GM23338 (cell line): Measurements from ENCODE around the gene SP5. TPM values are rescaled to one million over a fixed set of nuclear protein-coding genes. Genes with fewer than 3 reads are reported as not detected.
"Not testable (repeated sequence)": the region's sequence is repeated elsewhere in the genome, so short reads cannot be mapped to it uniquely, and the experiment has no call there.

Source experiments
- ATAC-seq: fragments of 200-7000 bp; cut with Tn5 transposase; 3 replicates; pipeline ENCODE4 v1.9.1; 2020
- DNase-seq: peaks from one replicate; pipeline ENCODE4 v3.0.0-alpha.2; 2015; ENCODE audit warnings: low spot score
- H2AFZ ChIP-seq: fragments of 200-600 bp; sonication (generic); 2 replicates; pipeline ENCODE4 v1.8.0; 2016; ENCODE audit warnings: antibody characterized with exemption, mild to moderate bottlenecking, moderate library complexity
- H3F3A ChIP-seq: fragments of 200-600 bp; sonication (generic); replicated peaks from 2 replicates; pipeline ENCODE4 v1.8.0; 2017; ENCODE audit warnings: antibody characterized with exemption, mixed run types, low read depth
- H3K27ac ChIP-seq: fragments of 200-600 bp; sonication (generic); 2 replicates; pipeline ENCODE4 v1.6.1; 2016; ENCODE audit warnings: low read depth
- H3K27me3 ChIP-seq: fragments of 200-600 bp; sonication (generic); 2 replicates; pipeline ENCODE4 v1.8.0; 2016; ENCODE audit warnings: mild to moderate bottlenecking, mixed run types, moderate library complexity; ENCODE audit not compliant: insufficient read depth
- H3K36me3 ChIP-seq: fragments of 200-600 bp; sonication (generic); 2 replicates; pipeline ENCODE4 v1.8.0; 2016; ENCODE audit warnings: mild to moderate bottlenecking; ENCODE audit not compliant: insufficient read depth
- H3K4me1 ChIP-seq: fragments of 200-600 bp; sonication (generic); 2 replicates; pipeline ENCODE4 v1.8.0; 2016; ENCODE audit warnings: mild to moderate bottlenecking, moderate library complexity; ENCODE audit not compliant: insufficient read depth
- H3K4me2 ChIP-seq: fragments of 200-600 bp; sonication (generic); 2 replicates; pipeline ENCODE4 v1.7.1; 2017; ENCODE audit warnings: mixed run types
- H3K4me3 ChIP-seq: fragments of 200-600 bp; sonication (generic); 2 replicates; pipeline ENCODE4 v1.6.1; 2016; ENCODE audit warnings: mixed run types
- H3K79me2 ChIP-seq: fragments of 200-600 bp; sonication (generic); replicated peaks from 2 replicates; pipeline ENCODE4 v1.8.0; 2017; ENCODE audit warnings: mild to moderate bottlenecking; ENCODE audit not compliant: insufficient read depth
- H3K9me2 ChIP-seq: fragments of 200-600 bp; sonication (generic); 2 replicates; pipeline ENCODE4 v1.8.0; 2017; ENCODE audit not compliant: insufficient read depth
- H4K20me1 ChIP-seq: fragments of 200-600 bp; sonication (generic); replicated peaks from 2 replicates; pipeline ENCODE4 v1.8.0; 2017; ENCODE audit warnings: mild to moderate bottlenecking; ENCODE audit not compliant: insufficient read depth
- H3K27ac Mint-ChIP-seq: 2 replicates; pipeline ENCODE4 v1.8.0; 2020; ENCODE audit warnings: inconsistent platforms, mild to moderate bottlenecking, moderate library complexity, mixed read lengths
- H3K27me3 Mint-ChIP-seq: 3 replicates; pipeline ENCODE4 v1.8.0; 2022; ENCODE audit warnings: low read depth, mild to moderate bottlenecking, moderate library complexity, mixed read lengths, inconsistent platforms; ENCODE audit not compliant: insufficient read depth, poor library complexity
- H3K36me3 Mint-ChIP-seq: 3 replicates; pipeline ENCODE4 v1.8.0; 2021; ENCODE audit warnings: low read depth, mild to moderate bottlenecking, inconsistent platforms, moderate library complexity, mixed read lengths
- H3K4me1 Mint-ChIP-seq: 3 replicates; pipeline ENCODE4 v1.8.0; 2020; ENCODE audit warnings: mild to moderate bottlenecking, inconsistent platforms, mixed read lengths
- H3K4me3 Mint-ChIP-seq: 3 replicates; pipeline ENCODE4 v1.8.0; 2021; ENCODE audit warnings: moderate library complexity, mild to moderate bottlenecking, inconsistent platforms, mixed read lengths
- H3K9me3 Mint-ChIP-seq: 3 replicates; pipeline ENCODE4 v1.8.0; 2020; ENCODE audit warnings: moderate library complexity, mild to moderate bottlenecking, inconsistent platforms, mixed read lengths
- EZH2phosphoT487 ChIP-seq: fragments of 200-600 bp; sonication (generic); IDR thresholded peaks from one replicate; pipeline ENCODE4 v1.8.1; 2018; ENCODE audit warnings: antibody characterized with exemption; ENCODE audit not compliant: unreplicated experiment
- JUNB ChIP-seq: IDR thresholded peaks from one replicate; pipeline ENCODE4 v1.6.1; 2016; ENCODE audit warnings: antibody characterized with exemption; ENCODE audit not compliant: unreplicated experiment
- NANOG ChIP-seq: IDR thresholded peaks from 2 replicates; pipeline ENCODE4 v1.6.1; 2016; ENCODE audit warnings: antibody characterized with exemption, borderline replicate concordance
- POLR2AphosphoS5 ChIP-seq: IDR thresholded peaks from 2 replicates; pipeline ENCODE4 v1.6.1; 2016; ENCODE audit warnings: antibody characterized with exemption, low read depth
- STAT1 ChIP-seq: IDR thresholded peaks from one replicate; pipeline ENCODE4 v1.6.1; 2016; ENCODE audit warnings: antibody characterized with exemption; ENCODE audit not compliant: unreplicated experiment
- ZNF114 ChIP-seq: fragments of 250-450 bp; sonication (Bioruptor Pico); IDR thresholded peaks from 2 replicates; pipeline ENCODE4 v1.5.0; 2020; ENCODE audit warnings: mild to moderate bottlenecking, moderate library complexity
- ZNF331 ChIP-seq: fragments of 250-450 bp; sonication (Bioruptor Pico); IDR thresholded peaks from 2 replicates; pipeline ENCODE4 v1.5.0; 2020; ENCODE audit warnings: low read depth, mild to moderate bottlenecking, moderate library complexity
- polyA plus RNA-seq: library from polyadenylated mRNA; unstranded; fragments of >200 nt; fragmentation: Nextera tagmentation; extraction: Ambion mirVana; gene quantifications from 2 replicates; pipeline ENCODE4 v1.2.1, GENCODE V29; 2016
- total RNA-seq: library from RNA; depleted of rRNA; stranded (reverse); fragments of >200 nt; shearing (Covaris generic); gene quantifications from 2 replicates; pipeline ENCODE4 v1.2.3, GENCODE V29; 2014
- TF ChIP-seq, protein P1 (sequence below): IDR thresholded peaks from 2 replicates; pipeline ENCODE4 v1.6.1; 2016; ENCODE audit warnings: antibody characterized with exemption
- TF ChIP-seq, protein P2 (sequence below): fragments of 250-450 bp; sonication (Bioruptor Pico); IDR thresholded peaks from 2 replicates; pipeline ENCODE4 v1.5.0; 2020; ENCODE audit warnings: mild to moderate bottlenecking, moderate library complexity
- TF ChIP-seq, protein P3 (sequence below): IDR thresholded peaks from one replicate; pipeline ENCODE4 v1.6.1; 2018; ENCODE audit warnings: antibody characterized with exemption; ENCODE audit not compliant: unreplicated experiment

The SP5 gene
- total and polyA plus RNA-seq, 2 experiments from 2014 or later: 0.21 to 0.32 TPM

DNA sequence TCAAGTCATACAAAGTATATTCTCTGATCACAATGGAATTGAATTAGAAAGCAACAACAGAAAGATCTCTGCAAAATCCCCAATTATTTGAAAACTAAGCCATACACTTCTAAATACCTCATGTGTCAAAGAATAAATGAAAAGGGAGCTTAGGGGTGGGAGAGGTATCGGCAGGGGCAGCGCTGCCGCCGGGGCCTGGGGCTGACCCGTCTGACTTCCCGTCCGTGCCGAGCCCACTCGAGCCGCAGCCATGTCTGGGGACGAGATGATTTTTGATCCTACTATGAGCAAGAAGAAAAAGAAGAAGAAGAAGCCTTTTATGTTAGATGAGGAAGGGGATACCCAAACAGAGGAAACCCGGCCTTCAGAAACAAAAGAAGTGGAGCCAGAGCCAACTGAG is 36.4 kb downstream of the SP5 start:
- H3K4me1 ChIP-seq, H4K20me1 ChIP-seq, H2AFZ ChIP-seq, H3K36me3 ChIP-seq, H3K27ac ChIP-seq, H3K4me3 Mint-ChIP-seq, H3K27me3 ChIP-seq, H3K4me2 ChIP-seq, H3K27me3 Mint-ChIP-seq, H3K9me2 ChIP-seq, ATAC-seq, H3K36me3 Mint-ChIP-seq, H3K9me3 Mint-ChIP-seq, H3F3A ChIP-seq, H3K79me2 ChIP-seq, H3K4me1 Mint-ChIP-seq, H3K4me3 ChIP-seq, DNase-seq, H3K27ac Mint-ChIP-seq: not testable (repeated sequence)

DNA sequence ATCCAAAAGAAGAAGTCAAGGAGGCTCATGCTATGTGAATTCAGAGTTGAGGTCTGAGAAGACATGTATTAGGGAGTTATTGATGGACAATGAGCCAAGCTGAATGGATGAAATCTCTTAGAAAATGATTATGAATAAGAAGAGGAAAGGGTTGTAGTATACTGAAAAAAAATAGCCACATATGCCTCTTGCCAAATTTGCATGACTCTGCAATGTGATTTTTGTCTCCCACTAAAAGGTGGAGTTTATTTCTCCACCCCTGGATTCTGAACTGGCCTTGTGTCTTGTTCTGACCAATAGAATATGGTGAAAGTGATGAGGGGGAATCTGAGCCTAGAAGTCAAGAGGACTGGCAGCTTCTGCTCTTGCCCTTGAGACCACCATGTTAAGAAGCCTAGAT is 46.4 kb downstream of the SP5 start:
- H3K27me3 Mint-ChIP-seq: peaks cover 4% of the 10 kb centered on the region
- no peak for ATAC-seq
- H3K4me2 ChIP-seq: no peak overlapping the region
- H3F3A ChIP-seq: no peaks in the 10 kb centered on the region
- no peaks in the 10 kb centered on the region for H4K20me1 ChIP-seq
- peaks cover 16% of the 10 kb centered on the region for H3K4me1 ChIP-seq
- no peaks in the 10 kb centered on the region for H3K36me3 Mint-ChIP-seq
- no peaks in the 10 kb centered on the region for H3K79me2 ChIP-seq
- no peak overlapping the region for H3K27ac ChIP-seq
- no peaks in the 10 kb centered on the region for H3K9me2 ChIP-seq
- no peak for DNase-seq
- H3K4me3 ChIP-seq: no peak overlapping the region
- no peaks in the 10 kb centered on the region for H3K27me3 ChIP-seq
- TF ChIP-seq POLR2AphosphoS5 (no peak), STAT1 (no peak), ZNF331 (CRISPR knock-in tag) (no peak), NANOG (no peak), ZNF114 (CRISPR knock-in tag) (no peak), EZH2phosphoT487 (no peak), JUNB (no peak)
- TF ChIP-seq, protein P1, sequence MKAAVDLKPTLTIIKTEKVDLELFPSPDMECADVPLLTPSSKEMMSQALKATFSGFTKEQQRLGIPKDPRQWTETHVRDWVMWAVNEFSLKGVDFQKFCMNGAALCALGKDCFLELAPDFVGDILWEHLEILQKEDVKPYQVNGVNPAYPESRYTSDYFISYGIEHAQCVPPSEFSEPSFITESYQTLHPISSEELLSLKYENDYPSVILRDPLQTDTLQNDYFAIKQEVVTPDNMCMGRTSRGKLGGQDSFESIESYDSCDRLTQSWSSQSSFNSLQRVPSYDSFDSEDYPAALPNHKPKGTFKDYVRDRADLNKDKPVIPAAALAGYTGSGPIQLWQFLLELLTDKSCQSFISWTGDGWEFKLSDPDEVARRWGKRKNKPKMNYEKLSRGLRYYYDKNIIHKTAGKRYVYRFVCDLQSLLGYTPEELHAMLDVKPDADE: no peak
- TF ChIP-seq, protein P2, sequence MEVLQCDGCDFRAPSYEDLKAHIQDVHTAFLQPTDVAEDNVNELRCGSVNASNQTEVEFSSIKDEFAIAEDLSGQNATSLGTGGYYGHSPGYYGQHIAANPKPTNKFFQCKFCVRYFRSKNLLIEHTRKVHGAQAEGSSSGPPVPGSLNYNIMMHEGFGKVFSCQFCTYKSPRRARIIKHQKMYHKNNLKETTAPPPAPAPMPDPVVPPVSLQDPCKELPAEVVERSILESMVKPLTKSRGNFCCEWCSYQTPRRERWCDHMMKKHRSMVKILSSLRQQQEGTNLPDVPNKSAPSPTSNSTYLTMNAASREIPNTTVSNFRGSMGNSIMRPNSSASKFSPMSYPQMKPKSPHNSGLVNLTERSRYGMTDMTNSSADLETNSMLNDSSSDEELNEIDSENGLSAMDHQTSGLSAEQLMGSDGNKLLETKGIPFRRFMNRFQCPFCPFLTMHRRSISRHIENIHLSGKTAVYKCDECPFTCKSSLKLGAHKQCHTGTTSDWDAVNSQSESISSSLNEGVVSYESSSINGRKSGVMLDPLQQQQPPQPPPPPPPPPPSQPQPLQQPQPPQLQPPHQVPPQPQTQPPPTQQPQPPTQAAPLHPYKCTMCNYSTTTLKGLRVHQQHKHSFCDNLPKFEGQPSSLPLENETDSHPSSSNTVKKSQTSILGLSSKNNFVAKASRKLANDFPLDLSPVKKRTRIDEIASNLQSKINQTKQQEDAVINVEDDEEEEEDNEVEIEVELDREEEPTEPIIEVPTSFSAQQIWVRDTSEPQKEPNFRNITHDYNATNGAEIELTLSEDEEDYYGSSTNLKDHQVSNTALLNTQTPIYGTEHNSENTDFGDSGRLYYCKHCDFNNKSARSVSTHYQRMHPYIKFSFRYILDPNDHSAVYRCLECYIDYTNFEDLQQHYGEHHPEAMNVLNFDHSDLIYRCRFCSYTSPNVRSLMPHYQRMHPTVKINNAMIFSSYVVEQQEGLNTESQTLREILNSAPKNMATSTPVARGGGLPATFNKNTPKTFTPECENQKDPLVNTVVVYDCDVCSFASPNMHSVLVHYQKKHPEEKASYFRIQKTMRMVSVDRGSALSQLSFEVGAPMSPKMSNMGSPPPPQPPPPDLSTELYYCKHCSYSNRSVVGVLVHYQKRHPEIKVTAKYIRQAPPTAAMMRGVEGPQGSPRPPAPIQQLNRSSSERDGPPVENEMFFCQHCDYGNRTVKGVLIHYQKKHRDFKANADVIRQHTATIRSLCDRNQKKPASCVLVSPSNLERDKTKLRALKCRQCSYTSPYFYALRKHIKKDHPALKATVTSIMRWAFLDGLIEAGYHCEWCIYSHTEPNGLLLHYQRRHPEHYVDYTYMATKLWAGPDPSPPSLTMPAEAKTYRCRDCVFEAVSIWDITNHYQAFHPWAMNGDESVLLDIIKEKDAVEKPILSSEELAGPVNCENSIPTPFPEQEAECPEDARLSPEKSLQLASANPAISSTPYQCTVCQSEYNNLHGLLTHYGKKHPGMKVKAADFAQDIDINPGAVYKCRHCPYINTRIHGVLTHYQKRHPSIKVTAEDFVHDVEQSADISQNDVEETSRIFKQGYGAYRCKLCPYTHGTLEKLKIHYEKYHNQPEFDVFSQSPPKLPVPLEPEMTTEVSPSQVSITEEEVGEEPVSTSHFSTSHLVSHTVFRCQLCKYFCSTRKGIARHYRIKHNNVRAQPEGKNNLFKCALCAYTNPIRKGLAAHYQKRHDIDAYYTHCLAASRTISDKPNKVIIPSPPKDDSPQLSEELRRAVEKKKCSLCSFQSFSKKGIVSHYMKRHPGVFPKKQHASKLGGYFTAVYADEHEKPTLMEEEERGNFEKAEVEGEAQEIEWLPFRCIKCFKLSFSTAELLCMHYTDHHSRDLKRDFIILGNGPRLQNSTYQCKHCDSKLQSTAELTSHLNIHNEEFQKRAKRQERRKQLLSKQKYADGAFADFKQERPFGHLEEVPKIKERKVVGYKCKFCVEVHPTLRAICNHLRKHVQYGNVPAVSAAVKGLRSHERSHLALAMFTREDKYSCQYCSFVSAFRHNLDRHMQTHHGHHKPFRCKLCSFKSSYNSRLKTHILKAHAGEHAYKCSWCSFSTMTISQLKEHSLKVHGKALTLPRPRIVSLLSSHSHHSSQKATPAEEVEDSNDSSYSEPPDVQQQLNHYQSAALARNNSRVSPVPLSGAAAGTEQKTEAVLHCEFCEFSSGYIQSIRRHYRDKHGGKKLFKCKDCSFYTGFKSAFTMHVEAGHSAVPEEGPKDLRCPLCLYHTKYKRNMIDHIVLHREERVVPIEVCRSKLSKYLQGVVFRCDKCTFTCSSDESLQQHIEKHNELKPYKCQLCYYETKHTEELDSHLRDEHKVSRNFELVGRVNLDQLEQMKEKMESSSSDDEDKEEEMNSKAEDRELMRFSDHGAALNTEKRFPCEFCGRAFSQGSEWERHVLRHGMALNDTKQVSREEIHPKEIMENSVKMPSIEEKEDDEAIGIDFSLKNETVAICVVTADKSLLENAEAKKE (CRISPR knock-in tag): no peak
- TF ChIP-seq, protein P3, sequence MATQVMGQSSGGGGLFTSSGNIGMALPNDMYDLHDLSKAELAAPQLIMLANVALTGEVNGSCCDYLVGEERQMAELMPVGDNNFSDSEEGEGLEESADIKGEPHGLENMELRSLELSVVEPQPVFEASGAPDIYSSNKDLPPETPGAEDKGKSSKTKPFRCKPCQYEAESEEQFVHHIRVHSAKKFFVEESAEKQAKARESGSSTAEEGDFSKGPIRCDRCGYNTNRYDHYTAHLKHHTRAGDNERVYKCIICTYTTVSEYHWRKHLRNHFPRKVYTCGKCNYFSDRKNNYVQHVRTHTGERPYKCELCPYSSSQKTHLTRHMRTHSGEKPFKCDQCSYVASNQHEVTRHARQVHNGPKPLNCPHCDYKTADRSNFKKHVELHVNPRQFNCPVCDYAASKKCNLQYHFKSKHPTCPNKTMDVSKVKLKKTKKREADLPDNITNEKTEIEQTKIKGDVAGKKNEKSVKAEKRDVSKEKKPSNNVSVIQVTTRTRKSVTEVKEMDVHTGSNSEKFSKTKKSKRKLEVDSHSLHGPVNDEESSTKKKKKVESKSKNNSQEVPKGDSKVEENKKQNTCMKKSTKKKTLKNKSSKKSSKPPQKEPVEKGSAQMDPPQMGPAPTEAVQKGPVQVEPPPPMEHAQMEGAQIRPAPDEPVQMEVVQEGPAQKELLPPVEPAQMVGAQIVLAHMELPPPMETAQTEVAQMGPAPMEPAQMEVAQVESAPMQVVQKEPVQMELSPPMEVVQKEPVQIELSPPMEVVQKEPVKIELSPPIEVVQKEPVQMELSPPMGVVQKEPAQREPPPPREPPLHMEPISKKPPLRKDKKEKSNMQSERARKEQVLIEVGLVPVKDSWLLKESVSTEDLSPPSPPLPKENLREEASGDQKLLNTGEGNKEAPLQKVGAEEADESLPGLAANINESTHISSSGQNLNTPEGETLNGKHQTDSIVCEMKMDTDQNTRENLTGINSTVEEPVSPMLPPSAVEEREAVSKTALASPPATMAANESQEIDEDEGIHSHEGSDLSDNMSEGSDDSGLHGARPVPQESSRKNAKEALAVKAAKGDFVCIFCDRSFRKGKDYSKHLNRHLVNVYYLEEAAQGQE: no peak
- peaks cover 21% of the 10 kb centered on the region for H3K4me1 Mint-ChIP-seq
- no peaks in the 10 kb centered on the region; the same call in 2 of the 3 replicates for H3K9me3 Mint-ChIP-seq
- no peak overlapping the region for H3K27ac Mint-ChIP-seq
- H3K4me3 Mint-ChIP-seq: no peak overlapping the region
- H3K36me3 ChIP-seq: no peaks in the 10 kb centered on the region
- no peak overlapping the region for H2AFZ ChIP-seq
